Mesendoderm (in vitro differentiated cells): ENCODE results near the gene SRSF8.

Experiments
- DNase-seq: peaks from one replicate; pipeline ENCODE4 v3.0.0; 2013
- H2AK5ac ChIP-seq: 2 replicates; pipeline ENCODE4 v1.6.1; 2013; ENCODE audit warnings: low read length, inconsistent platforms
- H2BK120ac ChIP-seq: 2 replicates; pipeline ENCODE4 v1.6.1; 2013; ENCODE audit warnings: low read depth, mild to moderate bottlenecking, low read length, moderate library complexity, mixed read lengths
- H2BK15ac ChIP-seq: replicated peaks from 2 replicates; pipeline ENCODE4 v1.6.1; 2013; ENCODE audit warnings: low read depth, mild to moderate bottlenecking, moderate library complexity
- H2BK5ac ChIP-seq: 2 replicates; pipeline ENCODE4 v1.6.1; 2013; ENCODE audit warnings: low read length, inconsistent platforms
- H3K18ac ChIP-seq: 2 replicates; pipeline ENCODE4 v1.6.1; 2013; ENCODE audit warnings: mild to moderate bottlenecking, low read length, mixed read lengths
- H3K23ac ChIP-seq: one replicate; pipeline ENCODE4 v1.6.1; 2013; ENCODE audit warnings: low read length
- H3K27ac ChIP-seq: 2 replicates; pipeline ENCODE4 v1.5.1; 2013; ENCODE audit warnings: low read depth, mild to moderate bottlenecking, inconsistent platforms, low read length, moderate library complexity
- H3K27me3 ChIP-seq: 2 replicates; pipeline ENCODE4 v1.6.1; 2013; ENCODE audit warnings: low read length, control low read depth, mild to moderate bottlenecking, inconsistent platforms; ENCODE audit not compliant: insufficient read depth, poor library complexity
- H3K36me3 ChIP-seq: 2 replicates; pipeline ENCODE4 v1.6.1; 2013; ENCODE audit warnings: low read length, inconsistent platforms; ENCODE audit not compliant: control insufficient read depth, insufficient read depth
- H3K4ac ChIP-seq: one replicate; pipeline ENCODE4 v1.6.1; 2013; ENCODE audit warnings: low read depth, mild to moderate bottlenecking, low read length, moderate library complexity
- H3K4me1 ChIP-seq: 2 replicates; pipeline ENCODE4 v1.6.1; 2013; ENCODE audit warnings: low read depth, low read length, inconsistent platforms; ENCODE audit not compliant: control insufficient read depth
- H3K4me2 ChIP-seq: 2 replicates; pipeline ENCODE4 v1.6.1; 2013; ENCODE audit warnings: low read length
- H3K4me3 ChIP-seq: 2 replicates; pipeline ENCODE4 v1.5.1; 2013; ENCODE audit warnings: mild to moderate bottlenecking, low read length
- H3K56ac ChIP-seq: one replicate; pipeline ENCODE4 v1.6.1; 2013; ENCODE audit warnings: low read length
- H3K79me1 ChIP-seq: 2 replicates; pipeline ENCODE4 v1.6.1; 2013; ENCODE audit warnings: low read length, inconsistent platforms
- H3K79me2 ChIP-seq: 2 replicates; pipeline ENCODE4 v1.6.1; 2013; ENCODE audit warnings: mild to moderate bottlenecking, low read length; ENCODE audit not compliant: control insufficient read depth, insufficient read depth
- H3K9ac ChIP-seq: 2 replicates; pipeline ENCODE4 v1.6.1; 2013; ENCODE audit warnings: low read length, inconsistent platforms
- H4K5ac ChIP-seq: one replicate; pipeline ENCODE4 v1.6.1; 2013; ENCODE audit warnings: low read length
- H4K8ac ChIP-seq: one replicate; pipeline ENCODE4 v1.6.1; 2013; ENCODE audit warnings: low read depth, mild to moderate bottlenecking, control low read depth, low read length, moderate library complexity
- WGBS: extraction: QIAGEN DNeasy Blood & Tissue Kit; methylation state at CpG from one replicate; pipeline ENCODE4 v1.1.7; 2013; ENCODE audit warnings: low lambda C conversion rate, missing lambda C conversion rate; ENCODE audit not compliant: insufficient coverage; ENCODE audit errors: extremely low coverage; 5-methylcytosine and 5-hydroxymethylcytosine counted together

SRSF8 gene

GRCh38 chr11:95093548-95093947 is 26.8 kb downstream of the SRSF8 start:
- no peak overlapping the region for H4K5ac ChIP-seq
- no peaks in the 10 kb centered on the region for H3K79me2 ChIP-seq
- no peak overlapping the region for H4K8ac ChIP-seq
- no CpG with 5 or more reads among the region's 3 CpGs for WGBS
- no peak overlapping the region for H3K4me3 ChIP-seq
- no peak overlapping the region for H3K56ac ChIP-seq
- H2AK5ac ChIP-seq: no peak overlapping the region
- H3K23ac ChIP-seq: no peak overlapping the region
- H3K4me2 ChIP-seq: no peak overlapping the region
- H3K79me1 ChIP-seq: no peaks in the 10 kb centered on the region
- H2BK5ac ChIP-seq: no peak overlapping the region
- H3K27ac ChIP-seq: no peak overlapping the region
- H3K4me1 ChIP-seq: peaks cover 3% of the 10 kb centered on the region
- H3K27me3 ChIP-seq: peaks cover 3% of the 10 kb centered on the region
- peak; percentile 43 for DNase-seq
- no peak overlapping the region for H3K9ac ChIP-seq
- no peak overlapping the region for H2BK120ac ChIP-seq
- H2BK15ac ChIP-seq: no peak overlapping the region
- H3K4ac ChIP-seq: no peak overlapping the region
- H3K36me3 ChIP-seq: no peaks in the 10 kb centered on the region
- H3K18ac ChIP-seq: no peak overlapping the region

GRCh38 chr11:95095858-95096587 is 29.3 kb downstream of the SRSF8 start:
- no peak overlapping the region for H2BK15ac ChIP-seq
- H4K5ac ChIP-seq: no peak overlapping the region
- no peaks in the 10 kb centered on the region for H3K79me1 ChIP-seq
- no peak overlapping the region for H4K8ac ChIP-seq
- H2BK5ac ChIP-seq: no peak overlapping the region
- no peaks in the 10 kb centered on the region for H3K36me3 ChIP-seq
- H2BK120ac ChIP-seq: no peak overlapping the region
- DNase-seq: no peak
- H3K18ac ChIP-seq: no peak overlapping the region
- no peak overlapping the region for H3K27ac ChIP-seq
- H2AK5ac ChIP-seq: no peak overlapping the region
- no peak overlapping the region for H3K4me2 ChIP-seq
- no peaks in the 10 kb centered on the region for H3K27me3 ChIP-seq
- no peaks in the 10 kb centered on the region for H3K4me1 ChIP-seq
- no peak overlapping the region for H3K56ac ChIP-seq
- H3K4ac ChIP-seq: no peak overlapping the region
- no CpG with 5 or more reads among the region's 4 CpGs for WGBS
- no peak overlapping the region for H3K9ac ChIP-seq
- no peak overlapping the region for H3K23ac ChIP-seq
- no peaks in the 10 kb centered on the region for H3K79me2 ChIP-seq
- H3K4me3 ChIP-seq: no peak overlapping the region

DNA sequence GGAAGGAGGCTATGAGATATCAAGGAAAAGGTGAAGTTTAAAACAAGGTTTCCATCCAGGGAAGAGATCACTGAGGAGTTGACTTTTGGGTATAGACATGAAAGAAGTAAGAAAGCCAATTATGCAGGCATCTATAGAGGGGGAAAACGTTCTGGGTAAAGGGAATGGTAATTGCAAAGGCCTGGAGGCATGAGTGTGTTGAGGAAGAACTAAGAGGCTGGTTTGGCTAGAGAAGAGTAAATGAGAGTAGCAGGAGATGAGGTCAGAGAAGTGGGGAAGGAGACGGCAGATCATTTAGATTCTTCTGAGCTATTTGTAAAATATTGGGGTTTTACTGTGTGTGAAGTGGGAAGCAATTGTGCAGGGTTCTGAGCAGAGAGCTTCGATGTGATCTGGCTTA is 30.5 kb downstream of the SRSF8 start:
- H2AK5ac ChIP-seq: no peak overlapping the region
- H4K8ac ChIP-seq: no peak overlapping the region
- no peak overlapping the region for H3K56ac ChIP-seq
- H2BK120ac ChIP-seq: no peak overlapping the region
- no peaks in the 10 kb centered on the region for H3K4me1 ChIP-seq
- H3K4ac ChIP-seq: no peak overlapping the region
- no peaks in the 10 kb centered on the region for H3K27me3 ChIP-seq
- no peaks in the 10 kb centered on the region for H3K79me1 ChIP-seq
- no peak overlapping the region for H2BK15ac ChIP-seq
- H3K9ac ChIP-seq: no peak overlapping the region
- H2BK5ac ChIP-seq: no peak overlapping the region
- H3K4me2 ChIP-seq: no peak overlapping the region
- DNase-seq: no peak
- no peak overlapping the region for H3K27ac ChIP-seq
- no peaks in the 10 kb centered on the region for H3K36me3 ChIP-seq
- no peak overlapping the region for H4K5ac ChIP-seq
- no peaks in the 10 kb centered on the region for H3K79me2 ChIP-seq
- no peak overlapping the region for H3K23ac ChIP-seq
- no peak overlapping the region for H3K4me3 ChIP-seq
- no peak overlapping the region for H3K18ac ChIP-seq
- no CpG with 5 or more reads among the region's 3 CpGs for WGBS

- no peak overlapping the region for H2AK5ac ChIP-seq
- no peak overlapping the region for H3K27ac ChIP-seq
- H3K23ac ChIP-seq: no peak overlapping the region
- no peaks in the 10 kb centered on the region for H3K4me1 ChIP-seq
- no peaks in the 10 kb centered on the region for H3K79me2 ChIP-seq
- WGBS: no CpG with 5 or more reads among the region's 3 CpGs
- no peaks in the 10 kb centered on the region for H3K79me1 ChIP-seq
- no peak overlapping the region for H3K4me2 ChIP-seq
- H3K27me3 ChIP-seq: no peaks in the 10 kb centered on the region
- no peak overlapping the region for H2BK5ac ChIP-seq
- H3K4ac ChIP-seq: no peak overlapping the region
- no peak overlapping the region for H2BK15ac ChIP-seq
- no peak overlapping the region for H3K4me3 ChIP-seq
- H3K36me3 ChIP-seq: no peaks in the 10 kb centered on the region
- H2BK120ac ChIP-seq: no peak overlapping the region
- no peak overlapping the region for H3K56ac ChIP-seq
- no peak overlapping the region for H4K5ac ChIP-seq
- H4K8ac ChIP-seq: no peak overlapping the region
- no peak overlapping the region for H3K9ac ChIP-seq
- no peak overlapping the region for H3K18ac ChIP-seq
- DNase-seq: no peak
Observed at GRCh38 chr11:95098826-95099225, 32.1 kb downstream of the SRSF8 start.

DNA sequence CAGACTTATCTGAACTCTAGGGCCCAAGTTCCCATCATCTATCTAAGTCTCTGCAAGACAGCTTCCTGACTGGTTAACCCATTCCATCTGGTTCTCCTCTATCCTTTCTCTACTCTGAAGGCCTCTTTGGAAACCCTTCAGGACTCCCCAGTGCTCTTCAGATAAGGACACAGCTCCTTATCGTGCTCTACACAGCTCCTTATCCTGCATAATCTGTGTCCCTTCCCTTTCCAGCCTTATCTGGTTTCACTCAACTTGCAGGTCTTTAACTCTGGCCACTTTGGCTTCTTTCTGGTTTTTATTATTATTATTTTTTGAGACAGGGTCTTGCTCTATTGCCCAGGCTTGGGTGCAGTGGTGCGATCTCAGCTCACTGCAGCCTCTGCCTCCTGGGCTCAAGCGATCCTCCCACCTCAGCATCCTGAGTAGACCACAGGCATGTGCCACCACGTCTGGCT is 33.5 kb downstream of the SRSF8 start:
- no CpG with 5 or more reads among the region's 4 CpGs for WGBS
- Histone ChIP-seq H3K18ac (no peak overlapping the region), H3K27ac (no peak overlapping the region), H4K5ac (no peak overlapping the region), H3K4me1 (no peaks in the 10 kb centered on the region), H2BK120ac (no peak overlapping the region), H2BK15ac (no peak overlapping the region), H2AK5ac (no peak overlapping the region), H4K8ac (no peak overlapping the region), H3K56ac (no peak overlapping the region), H3K9ac (no peak overlapping the region), H3K4me2 (no peak overlapping the region), H3K4ac (no peak overlapping the region), H3K79me1 (no peaks in the 10 kb centered on the region), H3K23ac (no peak overlapping the region), H3K4me3 (no peak overlapping the region), H3K27me3 (no peaks in the 10 kb centered on the region), H2BK5ac (no peak overlapping the region), H3K36me3 (no peaks in the 10 kb centered on the region), H3K79me2 (no peaks in the 10 kb centered on the region)
- DNase-seq: peak; percentile 71
